H9 (cell line): ENCODE data around the gene EFHD1. TPM values are rescaled to one million over a fixed set of nuclear protein-coding genes. Genes with fewer than 3 reads are reported as not detected.

Experiments used
- DNase-seq: peaks from one replicate; pipeline ENCODE4 v3.0.0-alpha.2; 2017
- H2AFZ ChIP-seq: one replicate; pipeline ENCODE4 v1.6.1; 2013; ENCODE audit warnings: mild to moderate bottlenecking, low read length, control low read depth, moderate library complexity
- H2AK5ac ChIP-seq: 2 replicates; pipeline ENCODE4 v1.6.1; 2013; ENCODE audit warnings: low read length, control low read depth, mixed read lengths; ENCODE audit not compliant: insufficient read length
- H2BK120ac ChIP-seq: one replicate; pipeline ENCODE4 v1.6.1; 2013; ENCODE audit warnings: low read depth, mild to moderate bottlenecking, low read length, control low read depth, inconsistent platforms; ENCODE audit not compliant: poor library complexity, severe bottlenecking
- H2BK12ac ChIP-seq: 2 replicates; pipeline ENCODE4 v1.6.1; 2013; ENCODE audit warnings: low read length, control low read depth, mixed read lengths, low read depth; ENCODE audit not compliant: insufficient read length
- H2BK15ac ChIP-seq: 2 replicates; pipeline ENCODE4 v1.6.1; 2013; ENCODE audit warnings: low read depth, low read length, control low read depth
- H2BK20ac ChIP-seq: one replicate; pipeline ENCODE4 v1.6.1; 2013; ENCODE audit warnings: low read depth, mild to moderate bottlenecking, low read length, control low read depth, inconsistent platforms; ENCODE audit not compliant: poor library complexity, severe bottlenecking
- H2BK5ac ChIP-seq: 2 replicates; pipeline ENCODE4 v1.6.1; 2013; ENCODE audit warnings: low read length, control low read depth, mixed read lengths; ENCODE audit not compliant: insufficient read length
- H3K14ac ChIP-seq: 2 replicates; pipeline ENCODE4 v1.6.1; 2013; ENCODE audit warnings: low read length, control low read depth; ENCODE audit not compliant: insufficient read depth
- H3K18ac ChIP-seq: 2 replicates; pipeline ENCODE4 v1.6.1; 2013; ENCODE audit warnings: low read depth, mild to moderate bottlenecking, mixed read lengths, low read length, control low read depth; ENCODE audit not compliant: insufficient read length
- H3K23ac ChIP-seq: 2 replicates; pipeline ENCODE4 v1.6.1; 2013; ENCODE audit warnings: low read length, control low read depth, mixed read lengths, low read depth; ENCODE audit not compliant: insufficient read length
- H3K23me2 ChIP-seq: 2 replicates; pipeline ENCODE4 v1.6.1; 2013; ENCODE audit warnings: low read depth, mild to moderate bottlenecking, mixed read lengths, low read length, control low read depth; ENCODE audit not compliant: insufficient read length, poor library complexity, severe bottlenecking
- H3K27ac ChIP-seq: 2 replicates; pipeline ENCODE4 v1.5.1; 2013; ENCODE audit warnings: low read length, control low read depth, mixed read lengths, low read depth; ENCODE audit not compliant: insufficient read length
- H3K27me3 ChIP-seq: 2 replicates; pipeline ENCODE4 v1.6.1; 2013; ENCODE audit warnings: low read length, control low read depth, inconsistent platforms; ENCODE audit not compliant: insufficient read depth
- H3K4ac ChIP-seq: 2 replicates; pipeline ENCODE4 v1.6.1; 2013; ENCODE audit warnings: low read depth, mild to moderate bottlenecking, control low read depth, inconsistent platforms, low read length, moderate library complexity
- H3K4me1 ChIP-seq: 2 replicates; pipeline ENCODE4 v1.6.1; 2013; ENCODE audit warnings: low read length, control low read depth, inconsistent platforms; ENCODE audit not compliant: insufficient read depth
- H3K4me2 ChIP-seq: 2 replicates; pipeline ENCODE4 v1.6.1; 2013; ENCODE audit warnings: low read length, control low read depth, mixed read lengths; ENCODE audit not compliant: insufficient read length, insufficient read depth
- H3K56ac ChIP-seq: 2 replicates; pipeline ENCODE4 v1.6.1; 2013; ENCODE audit warnings: low read depth, mild to moderate bottlenecking, mixed read lengths, low read length, control low read depth; ENCODE audit not compliant: insufficient read length
- H3K79me1 ChIP-seq: 2 replicates; pipeline ENCODE4 v1.6.1; 2013; ENCODE audit warnings: low read depth, mild to moderate bottlenecking, moderate library complexity, low read length, control low read depth, inconsistent platforms; ENCODE audit not compliant: insufficient read depth, poor library complexity, severe bottlenecking
- H3K79me2 ChIP-seq: 2 replicates; pipeline ENCODE4 v1.6.1; 2013; ENCODE audit warnings: low read length, control low read depth, inconsistent platforms; ENCODE audit not compliant: insufficient read depth
- H3K9ac ChIP-seq: 2 replicates; pipeline ENCODE4 v1.6.1; 2013; ENCODE audit warnings: low read length, control low read depth, mixed read lengths; ENCODE audit not compliant: insufficient read length; ENCODE audit errors: extremely low read depth
- H3K9me3 ChIP-seq: one replicate; pipeline ENCODE4 v1.6.1; 2013; ENCODE audit warnings: low read depth, low read length, inconsistent platforms; ENCODE audit not compliant: control insufficient read depth
- H3T11ph ChIP-seq: one replicate; pipeline ENCODE4 v1.6.1; 2013; ENCODE audit warnings: mild to moderate bottlenecking, low read length, control low read depth, inconsistent platforms
- H4K20me1 ChIP-seq: one replicate; pipeline ENCODE4 v1.6.1; 2013; ENCODE audit not compliant: control insufficient read depth, insufficient read length, insufficient read depth
- H4K5ac ChIP-seq: 2 replicates; pipeline ENCODE4 v1.6.1; 2013; ENCODE audit warnings: low read depth, mild to moderate bottlenecking, mixed read lengths, low read length, control low read depth; ENCODE audit not compliant: insufficient read length
- H4K8ac ChIP-seq: replicated peaks from 2 replicates; pipeline ENCODE4 v1.6.1; 2013; ENCODE audit warnings: low read length, control low read depth, mixed read lengths, low read depth; ENCODE audit not compliant: insufficient read length
- H4K91ac ChIP-seq: 2 replicates; pipeline ENCODE4 v1.6.1; 2013; ENCODE audit warnings: low read depth, mild to moderate bottlenecking, moderate library complexity, mixed read lengths, low read length, control low read depth; ENCODE audit not compliant: insufficient read length
- H3K27ac Mint-ChIP-seq, 3 experiments: 2 replicates in 2 of 3; 3 replicates in 1 of 3; pipeline ENCODE4 v1.8.0; 2020 to 2021; ENCODE audit warnings: mixed read lengths in 3 of 3, mild to moderate bottlenecking in 1 of 3, moderate library complexity in 1 of 3
- H3K27me3 Mint-ChIP-seq: 2 replicates; pipeline ENCODE4 v1.8.0; 2021; ENCODE audit warnings: low read depth, mild to moderate bottlenecking, moderate library complexity, mixed read lengths
- H3K36me3 Mint-ChIP-seq, 3 experiments: 2 replicates in 2 of 3; 3 replicates in 1 of 3; pipeline ENCODE4 v1.8.0; 2020 to 2021; ENCODE audit warnings: low read depth in 3 of 3, mixed read lengths in 3 of 3; ENCODE audit not compliant: insufficient read depth in 1 of 3
- H3K4me1 Mint-ChIP-seq, 2 experiments: 2 replicates each; pipeline ENCODE4 v1.8.0; 2020; ENCODE audit warnings: mixed read lengths in 2 of 2
- H3K4me3 Mint-ChIP-seq, 2 experiments: 2 replicates in 1 of 2; 3 replicates in 1 of 2; pipeline ENCODE4 v1.8.0; 2020 to 2021; ENCODE audit warnings: mild to moderate bottlenecking in 2 of 2, mixed read lengths in 2 of 2, moderate library complexity in 1 of 2
- H3K9me3 Mint-ChIP-seq, 2 experiments: 2 replicates in 1 of 2; 3 replicates in 1 of 2; pipeline ENCODE4 v1.8.0; 2020; ENCODE audit warnings: mild to moderate bottlenecking in 2 of 2, mixed read lengths in 2 of 2, moderate library complexity in 1 of 2
- WGBS: extraction: QIAGEN DNeasy Blood & Tissue Kit; methylation state at CpG from one replicate; pipeline ENCODE4 v1.1.7; 2013; ENCODE audit warnings: missing lambda C conversion rate, low lambda C conversion rate, mixed read lengths; ENCODE audit not compliant: insufficient read length; ENCODE audit errors: extremely low coverage; 5-methylcytosine and 5-hydroxymethylcytosine counted together
- total RNA-seq: library from RNA; stranded (reverse); gene quantifications from 2 replicates; pipeline ENCODE4 v1.2.1, GENCODE V29; 2021
- TF ChIP-seq, protein P1 (sequence below): fragments of 200-600 bp; sonication (generic); conservative IDR thresholded peaks from 3 replicates; pipeline ENCODE4 v1.8.0; 2021; ENCODE audit warnings: antibody characterized with exemption, mild to moderate bottlenecking

EFHD1 gene
- total RNA-seq, 1 experiment from 2014 or later: 2.8 TPM

DNA sequence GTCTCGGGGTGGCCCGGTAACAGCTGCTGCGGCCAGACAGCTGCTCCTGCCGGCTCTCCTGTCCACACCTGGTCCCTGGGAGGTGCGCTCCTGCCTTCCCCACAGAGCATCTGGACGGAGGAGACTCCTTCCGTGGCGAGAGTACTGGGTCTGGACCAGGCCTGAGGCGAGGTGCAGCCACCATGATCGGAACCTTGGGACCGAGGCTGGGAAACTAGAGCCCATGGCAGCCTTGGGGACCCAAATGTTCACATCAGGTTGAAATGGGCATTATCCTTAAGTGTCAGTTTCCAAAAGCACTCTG is 64.4 kb downstream of the EFHD1 start:
- no peak overlapping the region for H3K4ac ChIP-seq
- H4K20me1 ChIP-seq: no peaks in the 10 kb centered on the region
- no peak overlapping the region for H4K5ac ChIP-seq
- peak overlapping the region; percentile 93 to 97 for H3K4me3 Mint-ChIP-seq
- no peak overlapping the region for H4K91ac ChIP-seq
- H2BK120ac ChIP-seq: no peak overlapping the region
- no peaks in the 10 kb centered on the region for H3K79me1 ChIP-seq
- H4K8ac ChIP-seq: no peak overlapping the region
- no peaks in the 10 kb centered on the region for H3K27me3 ChIP-seq
- H2AK5ac ChIP-seq: no peak overlapping the region
- peaks cover 3% of the 10 kb centered on the region for H3K23me2 ChIP-seq
- peaks cover 30% of the 10 kb centered on the region for H3K79me2 ChIP-seq
- peak overlapping the region; percentile 0; the same call in 1 of the 2 replicates for H3K14ac ChIP-seq
- no peak overlapping the region for H2BK12ac ChIP-seq
- no peaks in the 10 kb centered on the region for H3K9me3 ChIP-seq
- no peak overlapping the region for H3K18ac ChIP-seq
- no peak overlapping the region for H2AFZ ChIP-seq
- H2BK15ac ChIP-seq: no peak overlapping the region
- H3K4me1 Mint-ChIP-seq: peaks cover 29 to 32% of the 10 kb centered on the region in 2 experiments
- H3K27ac ChIP-seq: no peak overlapping the region
- H2BK5ac ChIP-seq: no peak overlapping the region
- no peaks in the 10 kb centered on the region; a peak in 2 of 5 replicates for H3K9me3 Mint-ChIP-seq
- no peak overlapping the region for H2BK20ac ChIP-seq
- TF ChIP-seq, protein P1, sequence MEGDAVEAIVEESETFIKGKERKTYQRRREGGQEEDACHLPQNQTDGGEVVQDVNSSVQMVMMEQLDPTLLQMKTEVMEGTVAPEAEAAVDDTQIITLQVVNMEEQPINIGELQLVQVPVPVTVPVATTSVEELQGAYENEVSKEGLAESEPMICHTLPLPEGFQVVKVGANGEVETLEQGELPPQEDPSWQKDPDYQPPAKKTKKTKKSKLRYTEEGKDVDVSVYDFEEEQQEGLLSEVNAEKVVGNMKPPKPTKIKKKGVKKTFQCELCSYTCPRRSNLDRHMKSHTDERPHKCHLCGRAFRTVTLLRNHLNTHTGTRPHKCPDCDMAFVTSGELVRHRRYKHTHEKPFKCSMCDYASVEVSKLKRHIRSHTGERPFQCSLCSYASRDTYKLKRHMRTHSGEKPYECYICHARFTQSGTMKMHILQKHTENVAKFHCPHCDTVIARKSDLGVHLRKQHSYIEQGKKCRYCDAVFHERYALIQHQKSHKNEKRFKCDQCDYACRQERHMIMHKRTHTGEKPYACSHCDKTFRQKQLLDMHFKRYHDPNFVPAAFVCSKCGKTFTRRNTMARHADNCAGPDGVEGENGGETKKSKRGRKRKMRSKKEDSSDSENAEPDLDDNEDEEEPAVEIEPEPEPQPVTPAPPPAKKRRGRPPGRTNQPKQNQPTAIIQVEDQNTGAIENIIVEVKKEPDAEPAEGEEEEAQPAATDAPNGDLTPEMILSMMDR: no peak
- no peak overlapping the region for H3K23ac ChIP-seq
- no peak for DNase-seq
- peak overlapping the region; percentile 89 for H3K9ac ChIP-seq
- H3K56ac ChIP-seq: no peak overlapping the region
- peaks cover 7 to 12% (median 9%) of the 10 kb centered on the region in 3 experiments; a peak in 3 of 7 replicates for H3K36me3 Mint-ChIP-seq
- H3K27ac Mint-ChIP-seq: peak overlapping the region in 2 of 3 experiments; percentile 93 to 96; a peak in 5 of 7 replicates
- H3K4me1 ChIP-seq: no peaks in the 10 kb centered on the region; the same call in 1 of the 2 replicates
- H3K27me3 Mint-ChIP-seq: no peaks in the 10 kb centered on the region
- no peak overlapping the region for H3T11ph ChIP-seq
- no CpG with 5 or more reads among the region's 11 CpGs for WGBS
- peak overlapping the region; percentile 93 for H3K4me2 ChIP-seq
